ENCODE measurements around the gene BCL11B. TPM values are rescaled to one million over a fixed set of nuclear protein-coding genes. Genes with fewer than 3 reads are reported as not detected.

The BCL11B gene
- total and polyA plus RNA-seq, 9 of the 15 experiments (the other 6 are each of a cell fraction or from before 2014, with no cell fraction given) = 0.09 TPM; not detected in 8

GRCh38 chr14:99143793-99144192, 128.2 kb downstream of the BCL11B start:
- no peak overlapping the region for H3K4me2 ChIP-seq (ENCODE audit: insufficient read depth, low read length)
- POLR2A ChIA-PET = no interaction called here

More at GRCh38 chr14:99143793-99144192, 128.2 kb downstream of the BCL11B start:
- FAIRE-seq (no peak), ATAC-seq (no peak), DNase-seq (ENCODE audit: extremely low read depth in 1 of 4, low spot score in 3 of 4) (no peak)
- peaks cover 2 to 9% of the 10 kb centered on the region in 2 experiments; a peak in 4 of 5 replicates for H3K27me3 ChIP-seq (ENCODE audit: control insufficient read depth in 2 of 2, insufficient read depth in 2 of 2, low read length in 2 of 2)
- H4K20me1 ChIP-seq (replicated peaks; ENCODE audit: control insufficient read depth, insufficient read depth, low read length) = no peaks in the 10 kb centered on the region
- H3K9ac ChIP-seq (ENCODE audit: insufficient read depth in 1 of 2, low read depth in 2 of 2, low read length in 2 of 2) = no peak overlapping the region
- no peaks in the 10 kb centered on the region for H3K9me1 ChIP-seq (ENCODE audit: control insufficient read depth, insufficient read depth, low read length)
- H2AFZ ChIP-seq (ENCODE audit: low read depth, low read length) = no peak overlapping the region
- H3K4me1 ChIP-seq (replicated peaks in 1 of 2; ENCODE audit: control insufficient read depth in 2 of 2, insufficient read depth in 2 of 2, low read length in 2 of 2) = no peaks in the 10 kb centered on the region
- H3K9me3 ChIP-seq (replicated peaks; ENCODE audit: control insufficient read depth, insufficient read depth, low read depth, low read length) = no peaks in the 10 kb centered on the region
- no peak for TF ChIP-seq HMGN3 (IDR thresholded peaks at IDR 0.05; ENCODE audit: borderline replicate concordance, extremely low read depth, insufficient read length, low read depth, low read length)
- no peak for TF ChIP-seq ZBTB40 (IDR thresholded peaks at IDR 0.05)
- TF ChIP-seq ZBTB40 (CRISPR knock-in tag; IDR thresholded peaks at IDR 0.05) = no peak
- TF ChIP-seq TFE3 (CRISPR knock-in tag; IDR thresholded peaks at IDR 0.05) = peak; percentile 87
- 0% methylated on average over 4 of the region's 4 CpGs for WGBS (ENCODE audit: insufficient coverage, low coverage, missing lambda C conversion rate)
- no peaks in the 10 kb centered on the region for H3K79me2 ChIP-seq (ENCODE audit: control insufficient read depth, insufficient read depth, low read length)
- CTCF ChIA-PET (ENCODE audit: low intra/inter-chr PET ratio) = no interaction called here
- no TSS peak for BruUV-seq (replicated peaks)
- no peaks in the 10 kb centered on the region for H3K36me3 ChIP-seq (ENCODE audit: control insufficient read depth, insufficient read depth, low read length)
- intact Hi-C loops (cut with micrococcal nuclease) (no loop called here), in situ Hi-C loops (cut with MboI) (no loop called here)
- H3K27ac ChIP-seq (ENCODE audit: extremely low read depth, low read depth, low read length) = no peak overlapping the region
- H3K4me3 ChIP-seq = no peak overlapping the region
